PC-9 (cell line): Measurements from ENCODE around the gene PRIM2. TPM values are rescaled to one million over a fixed set of nuclear protein-coding genes. Genes with fewer than 3 reads are reported as not detected.

Experiments used
- BruUV-seq: library from RNA; stranded (reverse); fragments of 400-500 nt; replicated peaks from 2 replicates; lab custom pipeline; 2021; lab: Mats Ljungman, UMichigan
- CTCF ChIA-PET: fragments of 300-600 bp; sonication (Branson Sonifier 250); formaldehyde crosslinking; loops from one replicate; lab custom pipeline; 2022; ENCODE audit warnings: antibody characterized with exemption; lab: Charles Lee
- POLR2A ChIA-PET: fragments of 300-600 bp; sonication (Branson Sonifier 250); formaldehyde crosslinking; loops from one replicate; lab custom pipeline; 2022; ENCODE audit warnings: antibody characterized with exemption; ENCODE audit not compliant: unreplicated experiment; lab: Charles Lee
- DNase-seq, 2 experiments: peaks; one replicate each; pipeline versions ENCODE4 v3.0.0 to v3.0.0-alpha.2; 2015 to 2022; ENCODE audit warnings: mixed read lengths in 1 of 2
- H2AFZ ChIP-seq: fragments of 200-600 bp; sonication (generic); 2 replicates; pipeline ENCODE4 v1.8.1; 2017; ENCODE audit warnings: antibody characterized with exemption
- H3F3A ChIP-seq: fragments of 200-600 bp; sonication (generic); 2 replicates; pipeline ENCODE4 v1.8.1; 2017; ENCODE audit warnings: antibody characterized with exemption, mild to moderate bottlenecking, low read depth; ENCODE audit not compliant: insufficient read depth
- H3K27ac ChIP-seq: fragments of 200-600 bp; sonication (generic); 2 replicates; pipeline ENCODE4 v1.6.1; 2016; ENCODE audit warnings: mixed run types
- H3K27me3 ChIP-seq: fragments of 200-600 bp; sonication (generic); 2 replicates; pipeline ENCODE4 v1.6.1; 2016; ENCODE audit warnings: low read depth, mixed run types; ENCODE audit not compliant: insufficient read depth
- H3K36me3 ChIP-seq: fragments of 200-600 bp; sonication (generic); 2 replicates; pipeline ENCODE4 v1.6.1; 2016; ENCODE audit warnings: low read depth, mixed run types
- H3K4me1 ChIP-seq: fragments of 200-600 bp; sonication (generic); replicated peaks from 2 replicates; pipeline ENCODE4 v1.6.1; 2016; ENCODE audit warnings: mixed run types; ENCODE audit not compliant: insufficient read depth
- H3K4me2 ChIP-seq: fragments of 200-600 bp; sonication (generic); 2 replicates; pipeline ENCODE4 v1.6.1; 2017; ENCODE audit warnings: mixed run types
- H3K4me3 ChIP-seq: fragments of 200-600 bp; sonication (generic); 2 replicates; pipeline ENCODE4 v1.6.1; 2016; ENCODE audit warnings: mixed run types
- H3K79me2 ChIP-seq: fragments of 200-600 bp; sonication (generic); 2 replicates; pipeline ENCODE4 v1.6.1; 2017; ENCODE audit warnings: low read depth, mixed run types
- H3K9me2 ChIP-seq: fragments of 200-600 bp; sonication (generic); 2 replicates; pipeline ENCODE4 v1.8.1; 2017; ENCODE audit warnings: mild to moderate bottlenecking; ENCODE audit not compliant: insufficient read depth
- H3K9me3 ChIP-seq: fragments of 200-600 bp; sonication (generic); 2 replicates; pipeline ENCODE4 v1.8.1; 2016; ENCODE audit warnings: low read depth; ENCODE audit not compliant: insufficient read depth
- H4K20me1 ChIP-seq: fragments of 200-600 bp; sonication (generic); 2 replicates; pipeline ENCODE4 v1.8.1; 2017; ENCODE audit not compliant: insufficient read depth
- EZH2 ChIP-seq: fragments of 200-600 bp; sonication (generic); IDR thresholded peaks from 2 replicates; pipeline ENCODE4 v1.8.0; 2017; ENCODE audit warnings: antibody characterized with exemption, low read depth
- intact Hi-C: fragments of 100-400 bp; cut with micrococcal nuclease; formaldehyde crosslinking; loops from one replicate; pipeline ENCODE4 v1.10.0; 2022; ENCODE audit not compliant: unreplicated experiment
- total RNA-seq: library from RNA; stranded (reverse); gene quantifications from 2 replicates; pipeline ENCODE4 v1.2.3, GENCODE V29; 2021
- TF ChIP-seq, protein P1 (sequence below): fragments of 200-600 bp; sonication (generic); conservative IDR thresholded peaks from 2 replicates; pipeline ENCODE4 v1.6.1; 2017; ENCODE audit warnings: mixed run types, antibody characterized with exemption, mild to moderate bottlenecking, moderate library complexity

PRIM2 gene
- total RNA-seq, 1 experiment from 2014 or later: 33.3 TPM

DNA sequence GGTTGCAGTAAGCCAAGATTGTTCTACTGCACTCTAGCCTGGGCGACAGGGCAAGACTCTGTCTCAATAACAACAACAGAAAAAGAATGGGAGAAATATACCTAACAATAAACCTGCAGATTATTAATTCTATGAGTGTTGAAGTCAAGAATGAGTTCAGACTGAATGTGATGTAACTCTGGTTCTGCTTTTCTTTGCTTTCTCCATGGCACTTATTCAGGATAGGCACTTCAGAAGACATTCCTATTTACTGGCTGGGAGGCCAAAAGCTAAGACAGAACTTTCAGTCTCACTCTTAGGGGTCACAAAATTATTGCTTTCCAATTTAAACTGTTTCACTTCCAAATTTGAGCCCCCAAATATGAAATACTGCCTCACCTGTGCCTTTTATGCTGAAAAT, 15.7 kb upstream of the PRIM2 start:
- Histone ChIP-seq H3K4me2 (no peak overlapping the region), H3K27ac (no peak overlapping the region), H3K4me1 (no peaks in the 10 kb centered on the region), H3F3A (no peaks in the 10 kb centered on the region), H3K9me3 (no peaks in the 10 kb centered on the region; the same call in 1 of the 2 replicates), H3K9me2 (no peaks in the 10 kb centered on the region), H3K4me3 (no peak overlapping the region), H3K79me2 (no peaks in the 10 kb centered on the region), H4K20me1 (no peaks in the 10 kb centered on the region), H3K27me3 (no peaks in the 10 kb centered on the region), H2AFZ (no peak overlapping the region), H3K36me3 (no peaks in the 10 kb centered on the region)
- POLR2A ChIA-PET: no interaction called here
- intact Hi-C loops: no loop called here
- CTCF ChIA-PET: no interaction called here
- no TSS peak for BruUV-seq
- no peak for TF ChIP-seq EZH2
- TF ChIP-seq, protein P1, sequence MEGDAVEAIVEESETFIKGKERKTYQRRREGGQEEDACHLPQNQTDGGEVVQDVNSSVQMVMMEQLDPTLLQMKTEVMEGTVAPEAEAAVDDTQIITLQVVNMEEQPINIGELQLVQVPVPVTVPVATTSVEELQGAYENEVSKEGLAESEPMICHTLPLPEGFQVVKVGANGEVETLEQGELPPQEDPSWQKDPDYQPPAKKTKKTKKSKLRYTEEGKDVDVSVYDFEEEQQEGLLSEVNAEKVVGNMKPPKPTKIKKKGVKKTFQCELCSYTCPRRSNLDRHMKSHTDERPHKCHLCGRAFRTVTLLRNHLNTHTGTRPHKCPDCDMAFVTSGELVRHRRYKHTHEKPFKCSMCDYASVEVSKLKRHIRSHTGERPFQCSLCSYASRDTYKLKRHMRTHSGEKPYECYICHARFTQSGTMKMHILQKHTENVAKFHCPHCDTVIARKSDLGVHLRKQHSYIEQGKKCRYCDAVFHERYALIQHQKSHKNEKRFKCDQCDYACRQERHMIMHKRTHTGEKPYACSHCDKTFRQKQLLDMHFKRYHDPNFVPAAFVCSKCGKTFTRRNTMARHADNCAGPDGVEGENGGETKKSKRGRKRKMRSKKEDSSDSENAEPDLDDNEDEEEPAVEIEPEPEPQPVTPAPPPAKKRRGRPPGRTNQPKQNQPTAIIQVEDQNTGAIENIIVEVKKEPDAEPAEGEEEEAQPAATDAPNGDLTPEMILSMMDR: no peak
- no peak for DNase-seq

DNA sequence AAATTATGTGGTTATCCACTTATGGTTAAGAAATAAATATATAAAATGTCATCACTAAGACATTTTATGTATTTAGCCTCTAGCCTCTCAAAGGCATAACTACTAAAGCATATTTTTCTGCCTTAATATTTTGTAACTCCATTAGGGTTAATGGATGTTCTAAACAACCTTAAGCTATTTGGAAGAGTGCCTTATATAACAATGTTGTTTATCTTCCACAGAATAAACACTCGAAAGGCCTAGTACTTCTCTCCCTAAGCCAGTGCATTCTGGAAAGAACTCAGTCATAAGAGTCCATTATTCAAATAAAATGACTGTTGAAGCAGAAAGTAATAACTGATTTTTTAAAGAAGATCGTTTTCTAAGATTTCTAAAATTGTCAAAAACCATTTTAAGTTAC, 15.0 kb upstream of the PRIM2 start:
- ChIA-PET CTCF (no interaction called here), POLR2A (no interaction called here)
- Histone ChIP-seq H2AFZ (no peak overlapping the region), H3K27me3 (no peaks in the 10 kb centered on the region), H3F3A (no peaks in the 10 kb centered on the region), H3K9me3 (no peaks in the 10 kb centered on the region; the same call in 1 of the 2 replicates), H3K27ac (no peak overlapping the region), H3K9me2 (no peaks in the 10 kb centered on the region), H4K20me1 (no peaks in the 10 kb centered on the region), H3K4me1 (no peaks in the 10 kb centered on the region), H3K79me2 (no peaks in the 10 kb centered on the region), H3K4me2 (no peak overlapping the region), H3K4me3 (no peak overlapping the region), H3K36me3 (no peaks in the 10 kb centered on the region)
- no TSS peak for BruUV-seq
- TF ChIP-seq, protein P1: no peak
- TF ChIP-seq EZH2: no peak
- DNase-seq: no peak
- intact Hi-C loops: no loop called here

DNA sequence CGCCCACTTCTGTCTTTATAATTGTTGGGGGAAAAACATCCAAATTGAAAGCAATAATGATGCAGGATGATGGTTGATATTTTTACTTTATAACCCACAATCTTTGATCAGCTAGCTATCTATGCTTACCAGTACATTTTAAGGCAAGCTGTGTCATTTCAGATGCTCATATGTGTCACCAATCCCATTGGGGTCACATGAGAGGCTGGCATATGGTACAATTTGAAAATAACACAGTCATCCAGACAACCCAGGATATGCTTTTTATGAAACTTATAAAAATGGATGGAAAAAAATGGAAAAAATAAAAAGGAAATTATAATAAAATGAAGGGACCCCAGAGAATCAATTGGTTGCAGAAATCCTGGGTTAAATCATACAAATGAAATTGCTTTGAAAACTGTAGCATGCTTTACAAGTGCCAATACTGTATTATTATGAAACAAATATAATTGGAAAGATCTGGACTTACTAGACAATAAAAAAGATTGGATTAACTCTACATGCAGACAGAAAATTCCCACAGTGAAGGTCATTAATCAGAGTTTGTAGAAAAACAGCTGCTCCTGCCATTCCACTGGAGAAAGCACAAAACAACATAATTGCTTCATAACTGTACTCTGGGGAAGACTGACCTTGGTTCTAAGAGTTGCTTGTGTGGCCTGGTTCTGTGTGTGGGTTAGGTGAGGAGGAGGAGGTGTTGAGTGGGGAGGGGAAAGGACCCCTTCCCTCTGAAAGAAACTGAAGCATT, 13.3 kb upstream of the PRIM2 start:
- TF ChIP-seq, protein P1: no peak
- no peak for TF ChIP-seq EZH2
- Histone ChIP-seq H3F3A (no peaks in the 10 kb centered on the region), H3K27me3 (no peaks in the 10 kb centered on the region), H3K36me3 (no peaks in the 10 kb centered on the region), H3K9me3 (no peaks in the 10 kb centered on the region; the same call in 1 of the 2 replicates), H3K4me1 (no peaks in the 10 kb centered on the region), H3K79me2 (no peaks in the 10 kb centered on the region), H3K9me2 (no peaks in the 10 kb centered on the region), H3K27ac (no peak overlapping the region), H2AFZ (no peak overlapping the region), H4K20me1 (no peaks in the 10 kb centered on the region), H3K4me2 (no peak overlapping the region), H3K4me3 (no peak overlapping the region)
- ChIA-PET POLR2A (no interaction called here), CTCF (no interaction called here)
- no TSS peak for BruUV-seq
- intact Hi-C loops: no loop called here
- no peak for DNase-seq
